Measurements from ENCODE around the gene SNRPD3. TPM values are rescaled to one million over a fixed set of nuclear protein-coding genes. Genes with fewer than 3 reads are reported as not detected.

Gene SNRPD3
- total and polyA plus RNA-seq, 9 of the 15 experiments (the other 6 are each of a cell fraction or from before 2014, with no cell fraction given): 131 to 366 (median 274) TPM

GRCh38 chr22:24555165-24556039, at the start of gene SNRPD3 (continued):
- TF ChIP-seq ZNF512 (tag; IDR thresholded peaks at IDR 0.05): no peak
- TF ChIP-seq AFF1 (IDR thresholded peaks at IDR 0.05; ENCODE audit: low read depth in 1 of 2, partially characterized antibody in 2 of 2): peak; percentile 57 to 93
- no peak for TF ChIP-seq HNRNPUL1 (IDR thresholded peaks at IDR 0.05; ENCODE audit: low read length)
- TF ChIP-seq TOE1 (IDR thresholded peaks at IDR 0.05; ENCODE audit: borderline replicate concordance): peak; percentile 89
- TF ChIP-seq TOE1 (CRISPR knock-in tag; IDR thresholded peaks at IDR 0.05; ENCODE audit: borderline replicate concordance, low read depth): no peak
- 0 out of 2 replicates have a peak, but pooled peaks have one; percentile 30 for TF ChIP-seq AFF4 (CRISPR knock-in tag; IDR thresholded peaks at IDR 0.05)
- peak; percentile 69 for TF ChIP-seq VEZF1 (CRISPR knock-in tag; IDR thresholded peaks at IDR 0.05)
- no peak for TF ChIP-seq GABPB2 (CRISPR knock-in tag; conservative IDR thresholded peaks at IDR 0.05)
- TF ChIP-seq XRCC5 (IDR thresholded peaks at IDR 0.05; ENCODE audit: low read depth, low read length): peak; percentile 80; the same call in 1 of the 2 replicates
- TF ChIP-seq FOXJ2 (tag; IDR thresholded peaks at IDR 0.05): no peak
- no peak for TF ChIP-seq ZFP91 (CRISPR knock-in tag; IDR thresholded peaks at IDR 0.05)
- no peak for TF ChIP-seq BCL6 (CRISPR knock-in tag; IDR thresholded peaks at IDR 0.05)
- no peak for TF ChIP-seq SMARCA5 (IDR thresholded peaks at IDR 0.05)
- no peak for TF ChIP-seq SMARCA4 (IDR thresholded peaks at IDR 0.05)
